ENCODE data around the gene TREH.

The TREH gene

DNA sequence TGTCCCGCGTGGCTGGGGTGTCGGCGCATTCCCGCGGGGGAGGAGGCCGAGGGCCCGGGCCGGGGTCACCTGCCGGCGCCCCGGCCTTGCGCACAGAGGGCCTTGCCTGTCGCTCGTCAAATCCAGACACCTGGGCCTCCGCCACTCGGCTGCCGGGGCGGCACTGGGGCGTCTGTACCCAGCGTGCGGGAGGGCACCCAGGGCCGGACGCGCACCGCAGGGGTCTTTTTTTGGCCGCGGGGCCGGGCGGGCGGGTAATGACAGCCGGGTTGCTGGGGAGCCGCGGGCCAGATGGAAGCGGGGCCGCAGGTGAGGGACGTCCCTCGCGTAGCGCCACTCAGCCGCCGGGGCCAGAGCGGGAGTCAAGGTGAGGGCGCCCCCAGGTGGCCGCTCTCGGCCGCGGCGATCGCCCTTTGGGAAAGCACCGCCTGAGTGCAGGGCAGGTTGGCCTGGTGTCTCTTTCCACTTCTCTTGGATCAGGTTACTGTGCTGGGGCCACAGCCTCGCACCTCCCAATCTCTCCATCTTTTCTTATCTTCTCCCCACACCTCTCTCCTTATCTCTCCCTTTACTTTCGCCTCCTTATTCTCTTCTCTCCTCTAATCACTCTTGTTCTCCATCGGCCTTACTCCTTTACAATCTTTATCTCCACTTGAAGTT lies 68.5 kb downstream of the TREH start:
- H3K9me3 ChIP-seq (ENCODE audit: control insufficient read depth, insufficient read depth, low read length), result no peaks in the 10 kb centered on the region
- no peaks in the 10 kb centered on the region for H3K36me3 ChIP-seq (ENCODE audit: control insufficient read depth, insufficient read depth, low read length)
- peaks cover 23% of the 10 kb centered on the region for H3K4me1 ChIP-seq (ENCODE audit: control insufficient read depth, insufficient read depth, low read length)
- peak overlapping the region; percentile 55 for H3K4me3 ChIP-seq (ENCODE audit: low read depth, low read length)
- peaks cover 56% of the 10 kb centered on the region for H3K27me3 ChIP-seq (ENCODE audit: control insufficient read depth, insufficient read depth, low read length)
- H3K9ac ChIP-seq (ENCODE audit: low read depth, low read length), result no peak overlapping the region

DNA sequence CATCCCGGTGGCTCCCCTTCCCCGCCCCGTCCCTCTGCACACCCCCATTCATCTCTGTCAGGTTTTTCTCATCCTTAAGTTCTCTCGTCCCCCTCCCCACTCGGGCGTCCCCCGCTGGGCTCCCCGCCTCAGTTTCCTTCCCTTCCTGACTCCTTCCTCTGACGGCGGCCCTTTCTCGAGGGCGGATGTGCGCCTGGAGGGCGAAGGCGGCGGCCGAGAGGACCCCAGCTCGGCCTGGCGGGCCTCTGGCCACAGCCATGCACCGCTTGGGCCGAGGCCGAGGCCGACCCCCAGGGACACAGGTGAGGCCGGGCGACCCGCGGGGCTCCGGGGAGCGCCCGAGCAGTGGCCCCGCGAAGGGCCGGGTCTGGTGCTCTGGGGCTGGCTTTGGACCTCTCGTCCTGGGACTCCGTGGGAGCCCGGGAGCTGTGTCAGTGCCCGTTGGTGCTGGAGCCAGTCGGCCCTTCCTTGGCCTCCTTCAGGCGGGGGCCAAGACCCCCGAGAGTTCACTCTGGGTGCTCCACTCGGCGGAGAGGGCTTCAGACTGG lies 69.2 kb downstream of the TREH start:
- no peak overlapping the region for H3K9ac ChIP-seq (ENCODE audit: low read depth, low read length)
- H3K4me3 ChIP-seq (ENCODE audit: low read depth, low read length), result peak overlapping the region; percentile 55

DNA sequence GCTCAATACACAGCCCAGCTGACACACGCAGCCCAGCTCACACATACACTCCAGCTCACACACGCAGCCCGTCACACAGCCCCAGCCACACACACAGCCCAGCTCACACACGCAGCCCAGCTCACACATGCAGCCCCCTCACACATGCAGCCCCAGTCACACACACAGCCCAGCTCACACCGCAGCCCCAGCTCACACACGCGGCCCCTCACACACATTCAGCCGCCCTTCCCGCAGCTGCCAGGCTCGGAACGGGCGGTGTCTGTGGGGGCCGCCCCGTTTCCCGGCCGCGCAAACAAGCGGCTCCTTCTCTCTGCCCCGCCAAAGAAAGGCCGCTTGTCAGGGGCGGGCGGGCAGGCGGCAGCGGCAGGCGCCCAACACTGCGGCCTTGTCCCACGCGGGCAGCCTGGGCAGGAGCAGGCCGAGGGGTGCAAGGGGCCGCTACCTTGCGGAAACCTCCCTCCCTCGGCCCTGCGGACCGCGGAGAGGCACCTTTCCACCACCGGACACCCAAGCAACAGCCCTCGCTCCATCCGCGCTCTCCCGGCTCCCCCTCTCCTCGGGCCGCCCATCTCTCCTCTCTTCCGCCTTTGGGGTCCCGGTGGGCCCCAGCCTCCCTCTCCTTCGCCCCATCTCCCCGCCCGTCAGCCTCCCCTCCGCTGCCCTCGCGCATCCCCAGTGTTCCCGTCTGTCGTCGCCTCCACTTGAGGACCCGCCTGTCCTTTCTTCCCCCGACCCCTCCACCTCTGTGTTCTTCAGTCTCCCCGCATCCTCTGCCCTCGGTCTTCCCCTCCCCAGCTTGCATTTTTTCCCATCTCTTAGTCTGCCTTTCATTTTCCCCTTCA lies 69.8 kb downstream of the TREH start:
- H3K27me3 ChIP-seq (ENCODE audit: control insufficient read depth, insufficient read depth, low read length), result peaks cover 69% of the 10 kb centered on the region
- no peak overlapping the region for H3K9ac ChIP-seq (ENCODE audit: low read depth, low read length)
- H3K9me3 ChIP-seq (ENCODE audit: control insufficient read depth, insufficient read depth, low read length), result no peaks in the 10 kb centered on the region
- peak overlapping the region; percentile 55 for H3K4me3 ChIP-seq (ENCODE audit: low read depth, low read length)
- peaks cover 22% of the 10 kb centered on the region for H3K4me1 ChIP-seq (ENCODE audit: control insufficient read depth, insufficient read depth, low read length)
- no peaks in the 10 kb centered on the region for H3K36me3 ChIP-seq (ENCODE audit: control insufficient read depth, insufficient read depth, low read length)

More for the DNA sequence above, 69.2 kb downstream of the TREH start:
- peaks cover 21% of the 10 kb centered on the region for H3K4me1 ChIP-seq (ENCODE audit: control insufficient read depth, insufficient read depth, low read length)
- H3K9me3 ChIP-seq (ENCODE audit: control insufficient read depth, insufficient read depth, low read length), result no peaks in the 10 kb centered on the region
- no peaks in the 10 kb centered on the region for H3K36me3 ChIP-seq (ENCODE audit: control insufficient read depth, insufficient read depth, low read length)
- peaks cover 62% of the 10 kb centered on the region for H3K27me3 ChIP-seq (ENCODE audit: control insufficient read depth, insufficient read depth, low read length)

DNA sequence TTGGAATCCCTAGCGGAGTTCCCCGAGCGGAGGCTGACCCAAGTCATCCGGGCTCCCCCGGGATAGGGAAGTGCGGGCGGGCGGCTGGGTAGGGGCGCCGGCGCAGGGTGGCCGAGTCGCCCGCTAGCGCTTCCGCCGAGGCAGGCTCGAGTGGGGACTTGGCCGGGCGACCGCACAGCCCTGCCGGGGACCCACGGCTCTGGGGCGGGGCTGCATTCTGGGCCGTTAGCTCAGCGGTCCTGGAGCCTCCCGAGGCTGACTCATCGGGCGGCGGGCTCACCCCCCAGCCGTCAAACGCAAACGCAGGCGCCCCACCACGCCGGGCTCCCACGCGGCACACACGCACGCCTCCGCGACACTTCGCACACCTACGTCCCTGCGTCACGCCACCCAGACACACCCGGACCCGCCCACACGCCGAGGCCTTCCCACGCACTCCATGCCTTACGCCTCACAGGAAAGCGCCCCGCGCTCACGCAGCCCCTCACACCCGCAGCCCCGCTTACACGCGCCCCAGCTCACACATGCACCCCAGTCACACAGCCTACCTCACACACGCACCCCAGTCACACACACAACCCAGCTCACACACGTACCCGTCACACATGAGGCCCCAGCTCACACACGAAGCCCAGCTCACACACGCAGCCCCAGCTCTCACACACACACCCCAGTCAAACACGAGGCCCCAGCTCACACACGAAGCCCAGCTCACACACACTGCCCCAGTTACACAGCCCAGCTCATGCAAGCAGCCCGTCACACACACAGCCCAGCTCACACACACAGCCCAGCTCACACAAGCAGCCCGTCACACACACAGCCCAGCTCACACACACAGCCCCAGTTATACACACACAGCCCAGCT lies 70.9 kb downstream of the TREH start:
- no peak overlapping the region for H3K9ac ChIP-seq (ENCODE audit: low read depth, low read length)
- peak overlapping the region; percentile 55 for H3K4me3 ChIP-seq (ENCODE audit: low read depth, low read length)
- no peaks in the 10 kb centered on the region for H3K36me3 ChIP-seq (ENCODE audit: control insufficient read depth, insufficient read depth, low read length)
- H3K4me1 ChIP-seq (ENCODE audit: control insufficient read depth, insufficient read depth, low read length), result peaks cover 20% of the 10 kb centered on the region
- H3K9me3 ChIP-seq (ENCODE audit: control insufficient read depth, insufficient read depth, low read length), result no peaks in the 10 kb centered on the region
- H3K27me3 ChIP-seq (ENCODE audit: control insufficient read depth, insufficient read depth, low read length), result peaks cover 74% of the 10 kb centered on the region

DNA sequence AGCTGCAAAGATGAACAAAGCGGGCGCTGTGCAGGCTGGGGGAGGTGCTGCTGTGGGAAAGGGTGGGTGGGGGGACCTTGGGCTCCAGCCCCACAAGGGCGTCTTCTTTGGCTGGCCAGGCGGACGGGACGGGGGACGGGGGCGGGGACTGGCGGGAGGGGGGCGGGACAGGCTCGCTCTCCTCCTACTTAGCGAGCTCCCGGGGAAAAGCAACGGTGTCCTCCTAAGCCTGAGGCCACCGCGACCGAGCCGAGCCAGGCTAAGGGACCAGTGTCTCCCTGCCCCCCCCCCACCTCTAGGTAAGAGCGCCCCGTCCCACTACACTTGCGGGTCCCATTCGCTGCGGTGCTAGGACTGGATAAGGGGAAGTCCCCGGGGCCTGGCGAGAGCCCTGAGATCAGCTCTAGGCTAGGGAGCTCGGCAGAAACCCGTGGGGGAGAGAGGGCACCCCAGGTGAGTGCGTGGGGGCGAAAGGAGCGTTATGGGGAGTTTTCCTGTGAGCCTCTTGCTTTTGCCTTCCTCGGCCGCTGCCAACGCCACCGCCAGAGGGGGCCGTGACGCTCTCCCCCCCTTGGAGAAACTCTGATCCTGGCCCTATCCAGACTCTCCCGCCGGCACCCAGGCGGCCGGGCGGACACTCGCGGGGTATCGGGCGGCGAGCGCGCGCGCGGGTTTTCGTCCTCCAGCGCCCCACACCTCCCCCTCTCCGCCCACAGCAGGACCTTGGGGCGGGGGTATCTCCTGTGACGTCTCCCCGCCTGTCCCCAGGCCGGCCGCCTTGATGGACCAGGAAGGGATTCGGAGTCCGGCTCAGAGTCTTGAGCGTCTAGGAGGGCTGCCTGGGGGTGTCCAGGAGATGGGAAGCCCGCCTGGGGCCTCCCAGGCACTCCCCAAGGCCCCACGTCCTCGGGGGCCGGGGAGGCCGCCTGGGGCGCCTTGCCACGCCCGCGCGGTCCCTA lies 71.8 kb downstream of the TREH start, which contains the start of gene PHLDB1:
Gene PHLDB1, plus strand, starts transcription at position 215 of the 959 bp plus-strand sequence. CDS start 6,222 bp downstream, outside the sequence.
- no peaks in the 10 kb centered on the region for H3K9me3 ChIP-seq (ENCODE audit: control insufficient read depth, insufficient read depth, low read length)
- no peak within 1 kb of the TSS for H3K9ac ChIP-seq (ENCODE audit: low read depth, low read length)
- H3K36me3 ChIP-seq (ENCODE audit: control insufficient read depth, insufficient read depth, low read length), result no peaks in the 10 kb centered on the region
- H3K4me3 ChIP-seq (ENCODE audit: low read depth, low read length), result peak within 1 kb of the TSS; percentile 55
- peaks cover 79% of the 10 kb centered on the region for H3K27me3 ChIP-seq (ENCODE audit: control insufficient read depth, insufficient read depth, low read length)
- peaks cover 18% of the 10 kb centered on the region for H3K4me1 ChIP-seq (ENCODE audit: control insufficient read depth, insufficient read depth, low read length)
